GM19035 (cell line): Measurements from ENCODE around the gene ATP1A4.

Experiments
- ATAC-seq: cut with Tn5 transposase; IDR thresholded peaks from one replicate; pipeline ENCODE4 v1.9.1; 2021; ENCODE audit not compliant: unreplicated experiment

ATP1A4 gene

DNA sequence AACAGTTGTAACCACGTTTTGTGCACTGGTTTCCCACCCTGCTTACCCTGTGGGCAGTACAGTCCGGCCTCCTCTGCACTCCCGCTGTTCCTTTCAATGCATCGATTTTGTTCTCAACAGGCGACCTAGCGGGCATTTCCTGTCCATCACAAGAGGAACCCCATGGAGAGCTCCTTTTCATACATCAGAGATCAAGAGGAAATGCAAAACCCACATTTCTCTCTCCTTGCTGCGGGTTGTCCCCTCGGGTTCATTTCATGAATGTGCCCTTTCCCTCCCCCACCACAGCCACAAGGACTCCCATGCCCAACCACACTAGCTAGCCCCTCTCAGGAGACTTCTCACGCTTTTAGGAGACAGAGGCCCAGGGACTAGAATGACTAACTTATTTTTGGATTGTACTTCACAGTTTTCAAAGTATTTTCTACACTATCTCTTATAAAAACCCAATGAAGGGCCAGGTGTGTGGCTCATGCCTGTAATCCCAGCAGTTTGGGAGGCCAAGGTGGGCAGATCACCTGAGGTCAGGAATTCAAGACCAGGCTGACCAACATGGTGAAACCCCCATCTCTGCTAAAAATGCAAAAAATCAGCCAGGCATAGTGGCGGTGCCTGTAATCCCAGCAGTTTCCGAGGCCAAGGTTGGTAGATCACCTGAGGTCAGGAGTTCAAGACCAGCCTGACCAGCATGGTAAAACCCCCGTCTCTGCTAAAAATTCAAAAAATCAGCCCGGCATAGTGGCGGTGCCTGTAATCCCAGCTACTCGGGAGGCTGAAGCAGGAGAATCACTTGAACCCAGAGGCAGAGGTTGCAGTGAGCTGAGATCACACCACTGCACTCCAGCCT is 18.4 kb downstream of the ATP1A4 start:
- ATAC-seq, result no peak

GRCh38 chr1:160171354-160171753 is 20.0 kb downstream of the ATP1A4 start:
- no peak for ATAC-seq

GRCh38 chr1:160171980-160172379 is 20.6 kb downstream of the ATP1A4 start:
- no peak for ATAC-seq

GRCh38 chr1:160177231-160177630 is 25.8 kb downstream of the ATP1A4 start:
- ATAC-seq, result no peak

- no peak for ATAC-seq
Observed at GRCh38 chr1:160177667-160178066, 26.3 kb downstream of the ATP1A4 start.

DNA sequence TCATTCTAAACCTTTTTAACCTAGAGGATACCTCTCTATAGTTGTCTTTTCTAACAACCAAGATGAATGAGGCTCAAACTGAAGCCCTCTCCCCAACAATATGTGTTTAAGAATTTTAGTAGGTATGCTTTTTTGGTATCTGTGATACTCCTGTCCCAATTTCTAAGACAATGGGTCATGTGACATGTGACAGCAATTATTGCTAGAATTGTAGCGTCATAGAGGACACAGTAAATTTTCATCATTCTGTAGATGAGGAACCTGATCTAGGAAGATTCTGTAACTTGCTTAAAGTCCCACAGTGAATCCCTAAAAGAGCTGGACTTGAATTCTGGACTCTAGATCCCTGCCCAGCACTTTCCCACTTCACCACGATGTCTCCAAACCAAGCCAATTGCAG is 27.3 kb downstream of the ATP1A4 start:
- ATAC-seq, result no peak

DNA sequence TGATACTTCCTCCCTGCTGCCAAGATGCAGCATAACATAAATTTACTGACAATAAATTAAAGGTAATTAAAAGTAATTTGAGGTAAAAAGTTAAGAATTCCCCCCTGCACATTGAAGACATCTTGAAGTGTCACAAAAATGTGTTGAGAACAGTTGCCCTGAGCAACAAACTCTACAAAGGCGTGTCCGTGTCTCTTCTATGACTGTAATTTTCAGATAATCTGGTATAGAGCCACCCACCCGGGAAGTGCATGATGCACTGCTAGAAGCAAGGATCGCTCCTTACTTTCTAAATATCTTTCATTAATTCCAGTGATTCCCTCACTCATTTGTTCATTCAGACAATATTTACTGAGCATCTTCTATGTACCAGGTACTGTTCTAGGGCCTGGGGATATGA is 27.9 kb downstream of the ATP1A4 start:
- ATAC-seq, result no peak

GRCh38 chr1:160186246-160186645 is 34.8 kb downstream of the ATP1A4 start:
- no peak for ATAC-seq

- ATAC-seq, result no peak
Observed at GRCh38 chr1:160186729-160187128, 35.3 kb downstream of the ATP1A4 start.

- ATAC-seq, result no peak
Observed at GRCh38 chr1:160187407-160187806, 36.0 kb downstream of the ATP1A4 start.

DNA sequence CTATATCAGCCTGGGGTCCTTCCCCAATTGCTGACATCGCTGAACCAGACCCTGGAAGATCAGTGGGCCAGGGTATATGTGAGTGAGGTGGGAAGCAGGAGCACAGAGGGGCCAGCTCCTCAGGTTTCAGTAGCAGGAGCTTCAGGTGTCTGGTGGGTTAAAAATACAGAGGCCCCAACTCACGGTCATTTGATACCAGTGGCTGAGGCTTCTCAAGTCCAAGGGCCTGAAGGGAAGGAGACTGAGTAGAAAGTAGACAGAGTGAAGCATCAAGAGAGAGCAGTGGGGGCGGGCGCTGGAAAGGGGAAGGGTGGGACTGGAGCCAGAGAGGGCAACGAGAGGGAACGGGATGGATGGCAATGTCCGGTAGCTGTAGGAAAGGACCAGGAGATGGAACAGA is 36.9 kb downstream of the ATP1A4 start:
- ATAC-seq, result no peak

DNA sequence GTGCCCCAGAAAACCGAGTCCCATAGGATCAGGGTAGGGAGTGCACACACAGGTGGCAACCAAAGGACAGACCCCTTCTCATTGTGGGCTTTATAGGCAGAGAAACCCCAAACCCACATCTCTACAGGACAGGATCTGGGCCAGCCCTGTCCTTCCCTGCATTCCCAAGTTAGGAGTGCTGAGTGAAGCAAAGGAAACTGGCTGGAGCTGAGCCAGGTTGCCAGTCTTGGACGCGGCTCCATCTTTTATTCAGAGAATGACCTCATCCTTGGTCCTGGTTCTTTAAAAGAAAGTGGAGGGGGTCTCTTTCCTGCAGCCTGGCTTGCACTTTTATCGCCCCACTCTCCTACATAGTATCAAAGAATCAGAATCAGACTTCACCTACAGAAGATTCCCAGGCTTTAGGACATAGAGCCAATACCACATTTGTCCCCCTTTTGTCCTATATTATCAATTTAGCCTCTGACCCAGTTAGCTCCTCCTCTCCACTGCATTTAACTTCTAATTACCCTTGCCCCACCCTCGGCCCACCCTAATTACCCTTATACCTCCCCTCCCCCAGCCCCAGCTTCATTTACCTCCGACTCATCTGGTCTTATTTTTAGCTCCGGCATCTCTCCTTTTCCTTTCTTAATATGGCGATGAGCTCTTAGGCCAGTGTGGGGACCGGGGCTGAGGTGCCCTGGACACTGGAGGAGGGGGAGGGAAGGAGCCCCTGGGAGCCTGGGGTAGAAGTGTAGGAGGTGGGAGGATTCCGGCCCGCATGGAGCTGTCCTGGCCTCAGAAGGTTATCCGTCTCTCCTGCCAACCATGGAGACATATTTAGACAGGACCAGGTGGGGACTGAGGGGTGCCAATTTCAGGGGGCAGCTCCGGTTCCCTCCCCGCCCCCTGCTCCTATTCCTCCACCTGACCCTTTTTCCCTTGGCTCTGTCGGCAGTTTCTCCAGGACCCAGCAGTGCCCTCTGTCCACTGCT is 38.5 kb downstream of the ATP1A4 start, which contains the start of gene CASQ1:
CASQ1 (plus strand) TSS at position 927 of the 977 bp plus-strand sequence. CDS start 177 bp downstream, outside the sequence.
- ATAC-seq, result no peak

- no peak for ATAC-seq
Observed at GRCh38 chr1:160191756-160192155, 40.4 kb downstream of the ATP1A4 start.

DNA sequence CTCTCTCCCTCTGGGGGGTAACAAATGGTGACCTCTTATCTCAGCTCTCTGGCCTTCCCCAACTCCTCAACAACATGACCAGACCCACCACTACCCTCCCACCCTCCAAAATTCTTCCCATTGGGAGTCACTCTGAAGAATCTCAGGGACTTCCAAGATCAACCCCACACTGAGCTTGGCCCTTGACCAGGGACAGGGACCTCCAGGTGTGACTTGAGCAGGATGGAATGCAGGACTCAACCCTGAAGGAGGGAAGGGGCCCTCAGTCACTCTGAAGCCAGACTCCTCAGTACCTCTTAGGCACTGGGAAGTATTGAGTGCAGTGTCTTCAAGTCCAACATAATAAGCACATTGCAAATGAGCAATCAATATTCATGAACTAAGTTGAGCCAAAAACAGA is 40.8 kb downstream of the ATP1A4 start:
- ATAC-seq, result no peak

DNA sequence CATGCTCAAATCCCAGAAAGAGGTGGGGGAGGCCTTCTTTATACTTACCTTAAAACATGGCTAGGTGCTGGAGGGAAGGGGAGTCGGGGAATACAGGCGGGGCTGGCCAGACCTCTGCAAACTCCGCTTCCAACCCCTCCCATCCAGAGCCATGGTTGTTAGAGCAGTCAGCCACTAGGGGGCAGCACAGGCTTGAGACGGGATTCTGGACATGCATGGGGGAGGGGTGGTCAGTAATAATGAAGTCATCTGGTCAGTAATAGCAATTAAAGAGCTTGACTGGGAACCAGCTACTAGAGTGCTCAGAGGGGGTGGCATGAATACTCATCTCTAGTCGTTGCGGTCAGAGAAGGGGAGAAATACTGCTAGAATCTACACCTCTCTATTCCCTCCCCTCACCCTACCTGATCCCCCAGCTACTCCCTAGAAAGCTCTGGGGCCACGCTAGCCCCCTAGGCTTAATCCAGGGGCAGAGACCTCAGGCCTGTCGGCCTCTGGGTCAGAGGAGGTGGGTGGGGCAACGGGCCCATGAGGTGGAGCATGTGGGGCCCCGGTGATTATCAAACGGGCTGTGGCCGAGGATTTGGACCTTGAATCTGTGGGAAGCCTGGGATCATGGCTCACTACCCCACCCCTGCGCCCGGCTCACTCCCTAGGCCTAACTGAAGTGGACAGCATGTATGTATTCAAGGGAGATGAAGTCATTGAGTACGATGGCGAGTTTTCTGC is 41.9 kb downstream of the ATP1A4 start:
- peak; percentile 58 for ATAC-seq

DNA sequence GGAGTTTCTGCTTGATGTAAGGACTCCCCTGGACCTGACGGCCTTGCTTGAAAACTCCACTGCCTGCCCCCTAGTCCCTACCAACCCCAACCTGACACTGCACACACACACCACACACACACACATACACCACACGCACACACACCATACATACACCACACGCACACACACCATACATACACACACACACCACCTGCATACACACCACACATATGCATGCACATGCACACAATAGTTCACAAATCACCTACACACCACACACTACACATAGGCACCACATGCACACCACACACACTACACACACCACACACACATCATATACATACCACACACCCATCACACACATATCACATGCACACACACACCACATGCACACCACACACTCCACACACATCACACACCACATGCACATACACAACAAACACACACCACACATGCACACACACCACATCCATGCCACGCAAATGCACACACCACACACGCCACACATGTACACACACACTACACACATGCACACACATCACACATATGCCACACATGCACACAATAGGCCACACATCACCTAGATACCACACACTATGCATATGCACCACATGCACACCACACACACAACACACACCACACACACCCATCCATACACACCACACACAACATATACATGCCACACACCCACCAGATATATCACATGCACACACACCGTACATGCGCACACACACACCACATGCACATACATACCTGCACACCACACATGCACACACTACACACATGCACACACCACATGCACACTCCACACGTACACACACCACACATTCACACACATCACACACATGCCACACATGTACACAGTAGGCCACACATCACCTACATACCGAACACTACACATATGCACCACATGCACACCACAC is 42.7 kb downstream of the ATP1A4 start:
- ATAC-seq, result no peak

DNA sequence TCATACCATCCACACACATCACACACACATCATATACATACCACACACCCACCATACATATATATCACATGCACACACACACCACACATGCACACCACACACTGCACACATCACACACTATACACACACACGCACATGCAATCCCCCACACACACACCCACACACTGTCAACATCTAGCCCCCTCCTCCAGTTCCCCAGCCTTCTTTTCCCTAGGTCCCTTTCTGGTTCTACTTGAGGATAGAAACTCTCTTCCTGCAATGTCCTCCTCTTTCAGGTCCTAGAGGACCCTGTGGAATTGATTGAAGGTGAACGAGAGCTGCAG is 43.3 kb downstream of the ATP1A4 start:
- no peak for ATAC-seq

DNA sequence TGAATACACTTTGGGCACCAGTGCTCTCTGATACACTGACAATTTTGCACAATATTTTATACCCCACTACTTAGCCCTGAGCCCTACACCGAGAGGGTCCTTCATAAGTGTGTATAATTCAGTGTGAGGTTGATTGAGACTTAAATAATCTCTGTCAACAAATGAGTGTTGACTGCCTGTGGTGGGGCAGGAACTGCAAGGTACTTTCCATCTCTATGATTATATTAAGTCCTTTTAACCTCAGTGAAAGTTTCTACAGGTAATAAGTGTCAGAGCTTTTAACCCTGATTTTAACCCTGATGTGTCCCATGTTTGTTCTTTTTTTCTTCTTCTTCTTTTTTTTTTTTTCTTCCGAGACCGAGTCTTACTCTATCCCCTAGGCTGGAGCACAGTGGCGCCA is 44.7 kb downstream of the ATP1A4 start:
- ATAC-seq, result no peak

DNA sequence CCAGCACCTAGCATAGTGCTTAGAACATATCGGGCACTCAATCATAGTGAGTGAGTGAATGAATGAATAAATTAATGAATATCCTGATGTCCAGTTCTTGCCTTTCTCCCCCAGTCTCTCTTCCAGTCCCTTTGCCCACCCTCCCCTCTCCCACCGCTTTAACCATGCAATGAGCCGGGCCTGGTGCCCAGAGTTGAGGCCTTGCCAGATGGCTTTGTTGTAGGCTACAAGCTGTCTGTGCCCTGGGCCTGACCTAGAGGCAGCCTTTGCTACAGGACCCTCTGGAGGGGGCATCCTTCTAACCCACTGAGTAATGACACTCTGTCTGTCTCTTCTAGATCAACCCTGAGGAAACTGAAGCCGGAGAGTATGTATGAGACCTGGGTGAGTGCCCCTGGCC is 45.8 kb downstream of the ATP1A4 start:
- no peak for ATAC-seq

- no peak for ATAC-seq
Observed at GRCh38 chr1:160200786-160201185, 49.4 kb downstream of the ATP1A4 start.
